DOHH2 (cell line): ENCODE results near the gene CARS2.
"Not testable (repeated sequence)": the region's sequence is repeated elsewhere in the genome, so short reads cannot be mapped to it uniquely, and the experiment has no call there.

Source experiments
- EZH2phosphoT487 ChIP-seq: fragments of 200-600 bp; sonication (generic); IDR thresholded peaks from 2 replicates; pipeline ENCODE4 v1.6.1; 2017; ENCODE audit warnings: borderline replicate concordance, mild to moderate bottlenecking, antibody characterized with exemption, low read length, moderate library complexity, mixed read lengths
- TF ChIP-seq, protein P1 (sequence below): fragments of 200-600 bp; sonication (generic); IDR thresholded peaks from one replicate; pipeline ENCODE4 v1.5.1; 2014; ENCODE audit warnings: antibody characterized with exemption, mild to moderate bottlenecking, low read depth, low read length; ENCODE audit not compliant: poor library complexity, severe bottlenecking

DNA sequence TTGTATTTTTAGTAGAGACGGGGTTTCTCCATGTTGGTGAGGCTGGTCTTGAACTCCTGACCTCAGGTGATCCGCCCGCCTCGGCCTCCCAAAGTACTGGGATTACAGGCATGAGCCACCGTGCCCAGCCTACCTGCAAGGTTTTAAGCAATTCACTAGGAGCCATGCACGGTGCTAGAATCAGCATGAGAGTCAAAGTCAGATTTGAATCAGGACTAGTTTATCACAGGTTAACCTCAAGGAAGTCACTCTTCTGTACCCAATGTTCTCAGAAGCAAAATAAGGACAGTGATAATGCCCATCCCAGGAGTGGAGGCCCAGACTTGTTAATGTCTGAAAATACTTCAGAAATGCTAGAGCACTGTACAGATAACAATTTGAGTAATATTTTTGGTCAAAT lies 20.2 kb upstream of the CARS2 start:
- TF ChIP-seq, protein P1, sequence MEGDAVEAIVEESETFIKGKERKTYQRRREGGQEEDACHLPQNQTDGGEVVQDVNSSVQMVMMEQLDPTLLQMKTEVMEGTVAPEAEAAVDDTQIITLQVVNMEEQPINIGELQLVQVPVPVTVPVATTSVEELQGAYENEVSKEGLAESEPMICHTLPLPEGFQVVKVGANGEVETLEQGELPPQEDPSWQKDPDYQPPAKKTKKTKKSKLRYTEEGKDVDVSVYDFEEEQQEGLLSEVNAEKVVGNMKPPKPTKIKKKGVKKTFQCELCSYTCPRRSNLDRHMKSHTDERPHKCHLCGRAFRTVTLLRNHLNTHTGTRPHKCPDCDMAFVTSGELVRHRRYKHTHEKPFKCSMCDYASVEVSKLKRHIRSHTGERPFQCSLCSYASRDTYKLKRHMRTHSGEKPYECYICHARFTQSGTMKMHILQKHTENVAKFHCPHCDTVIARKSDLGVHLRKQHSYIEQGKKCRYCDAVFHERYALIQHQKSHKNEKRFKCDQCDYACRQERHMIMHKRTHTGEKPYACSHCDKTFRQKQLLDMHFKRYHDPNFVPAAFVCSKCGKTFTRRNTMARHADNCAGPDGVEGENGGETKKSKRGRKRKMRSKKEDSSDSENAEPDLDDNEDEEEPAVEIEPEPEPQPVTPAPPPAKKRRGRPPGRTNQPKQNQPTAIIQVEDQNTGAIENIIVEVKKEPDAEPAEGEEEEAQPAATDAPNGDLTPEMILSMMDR, result not testable (repeated sequence)
- TF ChIP-seq EZH2phosphoT487, result not testable (repeated sequence)
